ENCODE measurements around the gene NUDT8.

DNA sequence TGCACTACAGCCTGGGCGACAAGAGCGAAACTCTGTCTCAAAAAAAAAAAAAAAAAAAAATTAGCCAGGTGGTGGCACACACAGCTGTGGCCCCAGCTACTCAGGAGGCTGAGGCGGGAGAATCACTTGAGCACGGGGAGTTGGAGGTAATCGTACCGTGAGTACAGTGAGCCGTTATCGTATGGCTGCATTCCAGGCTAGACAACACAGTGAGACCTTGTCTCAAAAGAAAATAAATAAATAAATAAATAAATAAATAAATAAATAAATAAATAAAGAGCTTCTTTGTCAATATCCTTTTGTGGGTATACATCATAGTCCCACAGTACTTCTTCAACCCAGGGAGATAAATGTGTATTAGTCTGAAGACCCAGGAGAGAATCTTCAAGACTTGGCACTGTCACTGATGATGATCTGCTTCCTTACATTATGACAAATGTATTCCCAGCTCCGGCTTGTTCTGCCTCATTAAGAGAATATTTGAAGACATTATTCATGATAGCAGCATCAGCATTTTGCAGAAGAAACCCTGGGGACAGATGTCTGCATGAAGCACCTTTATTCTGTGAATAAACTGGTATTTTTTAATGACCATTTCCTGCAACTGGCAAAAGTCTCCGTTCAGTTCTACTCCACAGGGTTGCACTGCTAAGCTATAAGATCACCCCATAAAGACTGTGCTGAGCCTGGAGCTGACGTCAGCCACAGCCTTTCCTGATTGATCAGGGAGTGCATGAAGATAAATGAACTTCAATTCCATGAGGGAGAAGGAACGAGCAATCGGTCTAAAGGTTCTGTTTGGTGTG lies 22.4 kb upstream of the NUDT8 start:
- TF ChIP-seq CTCF (IDR thresholded peaks at IDR 0.05) = no peak
- TF ChIP-seq POLR2A (IDR thresholded peaks at IDR 0.05) = no peak
